ENCODE data around the gene SIGLEC7. TPM values are rescaled to one million over a fixed set of nuclear protein-coding genes. Genes with fewer than 3 reads are reported as not detected.

SIGLEC7 gene
- total RNA-seq, result 0.40 TPM
- polyA plus RNA-seq (ENCODE audit: insufficient read depth in 1 of 8, insufficient read length in 8 of 8, low replicate concordance in 1 of 8), result 1 to 10 TPM in 1 of 8 donors, under 1 TPM in 7; 0.41 to 1.1 (median 0.63) TPM
- long read RNA-seq, donor 1, result 0 reads
- long read RNA-seq, donor 2, result 0 reads
- long read RNA-seq, donor 3, partial matches to known transcripts, result 0 of 1 reads
- long read RNA-seq, donor 3, other reads (novel, unspliced or antisense), result 0 of 1 reads
- long read RNA-seq, donor 4, result 0 reads
- long read RNA-seq, donor 5, result 0 reads
- long read RNA-seq, donor 6, result 0 reads
- long read RNA-seq, donor 7, result 0 reads
- long read RNA-seq, donor 8, result 0 reads
- long read RNA-seq, donor 9, result 0 reads
- long read RNA-seq, donor 10, result 0 reads
- long read RNA-seq, donor 11, partial matches to known transcripts, result 0 of 1 reads
- long read RNA-seq, donor 11, other reads (novel, unspliced or antisense), result 0 of 1 reads

DNA sequence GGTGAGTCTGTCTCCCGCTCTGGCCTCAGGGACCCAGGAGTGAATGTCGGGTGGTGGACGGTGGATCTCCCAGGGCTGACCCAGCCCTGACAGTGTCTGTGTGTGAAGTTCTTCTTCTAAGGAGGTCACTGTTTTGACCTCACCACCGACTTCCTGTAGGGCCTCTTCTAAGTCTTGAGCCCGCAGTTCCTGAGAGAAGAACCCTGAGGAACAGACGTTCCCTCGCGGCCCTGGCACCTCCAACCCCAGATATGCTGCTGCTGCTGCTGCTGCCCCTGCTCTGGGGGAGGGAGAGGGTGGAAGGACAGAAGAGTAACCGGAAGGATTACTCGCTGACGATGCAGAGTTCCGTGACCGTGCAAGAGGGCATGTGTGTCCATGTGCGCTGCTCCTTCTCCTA, at the start of gene SIGLEC7:
SIGLEC7 (plus strand) TSS at position 183 of the 400 bp plus-strand sequence; CDS start at position 252, 69 bp downstream.
- H3K36me3 ChIP-seq (ENCODE audit: control insufficient read depth, insufficient read depth, low read length), result no peaks in the 10 kb centered on the region
- peaks cover 3% of the 10 kb centered on the region for H3K4me1 ChIP-seq (ENCODE audit: control insufficient read depth, insufficient read depth, low read length)
- WGBS (ENCODE audit: insufficient coverage), result 74% methylated on average over 8 of the region's 14 CpGs
- peak; percentile 67 for DNase-seq
- H3K27ac ChIP-seq (ENCODE audit: low read length), result peak within 1 kb of the TSS; percentile 7
- H3K27me3 ChIP-seq (ENCODE audit: control insufficient read depth, insufficient read depth, low read length), result no peaks in the 10 kb centered on the region
- no peaks in the 10 kb centered on the region for H3K9me3 ChIP-seq (replicated peaks; ENCODE audit: control insufficient read depth, low read depth, low read length)
- no peak within 1 kb of the TSS for H3K4me3 ChIP-seq (ENCODE audit: low read length)

DNA sequence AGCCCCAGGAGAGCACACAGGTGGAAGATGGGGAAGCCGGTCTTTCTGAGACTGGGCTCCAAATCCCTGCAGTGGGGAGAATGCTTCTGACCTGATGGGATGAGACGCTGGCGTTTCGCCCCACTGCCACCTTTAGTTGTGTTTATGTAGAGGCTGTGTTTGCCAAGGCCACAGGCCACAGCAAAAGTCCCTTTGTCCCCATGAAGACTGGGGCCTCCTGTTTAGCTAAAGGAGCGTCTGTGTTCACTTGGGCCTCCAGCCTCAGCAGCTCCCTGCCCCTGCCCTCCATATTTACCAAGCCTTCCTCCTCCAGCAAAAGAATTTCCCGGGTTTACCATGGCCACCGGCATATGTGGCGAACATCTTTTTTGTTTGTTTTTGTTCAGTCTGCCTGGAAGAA, 49.0 kb upstream of the SIGLEC7 start:
- Histone ChIP-seq H3K27me3 (ENCODE audit: control insufficient read depth, insufficient read depth, low read length) (no peaks in the 10 kb centered on the region), H3K9me3 (replicated peaks; ENCODE audit: control insufficient read depth, low read depth, low read length) (no peaks in the 10 kb centered on the region), H3K4me1 (ENCODE audit: control insufficient read depth, insufficient read depth, low read length) (no peaks in the 10 kb centered on the region), H3K27ac (ENCODE audit: low read length) (no peak overlapping the region), H3K4me3 (ENCODE audit: low read length) (no peak overlapping the region), H3K36me3 (ENCODE audit: control insufficient read depth, insufficient read depth, low read length) (no peaks in the 10 kb centered on the region)
- no peak for DNase-seq
- WGBS (ENCODE audit: insufficient coverage), result 72% methylated on average over 4 of the region's 8 CpGs

DNA sequence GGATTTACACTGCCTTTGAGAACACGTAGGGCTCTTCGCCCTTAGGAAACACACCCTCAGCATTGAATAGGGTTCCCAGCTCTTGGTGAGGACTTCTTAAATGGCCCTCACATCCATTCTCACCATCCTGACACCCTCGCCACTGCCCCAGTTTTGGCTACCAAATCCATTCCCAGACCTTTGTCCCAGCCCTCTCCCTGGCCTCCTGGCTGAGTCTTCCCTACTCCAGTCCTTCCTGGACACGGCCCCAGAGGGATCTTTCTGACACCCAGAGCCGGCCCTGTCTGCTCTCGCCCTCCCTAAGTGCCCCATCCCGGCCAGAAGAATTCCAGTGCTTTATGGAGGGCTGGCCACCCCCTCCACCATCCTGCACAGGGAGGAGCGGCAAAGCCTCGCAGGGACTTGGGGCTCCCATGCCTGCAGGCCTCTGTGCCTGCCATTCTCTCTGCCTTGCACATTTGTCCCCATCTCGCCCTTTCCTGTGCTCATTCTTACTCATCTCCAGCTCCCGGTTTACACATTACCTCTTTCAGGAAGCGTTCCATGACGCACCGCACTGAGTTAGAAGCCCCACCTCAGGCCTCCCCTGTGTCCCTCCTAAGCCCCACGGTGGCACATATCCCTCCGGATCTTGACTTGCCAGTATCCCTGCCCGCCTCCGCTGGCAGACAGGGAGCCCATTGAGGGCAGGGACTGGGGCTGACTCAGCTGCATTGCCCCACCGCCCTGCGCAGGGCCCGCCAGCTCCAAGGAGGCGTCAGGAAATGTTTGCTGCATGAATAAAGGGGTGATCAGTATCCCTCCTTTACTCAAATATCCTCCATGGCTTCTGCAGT, 48.4 kb upstream of the SIGLEC7 start:
- no peak overlapping the region for H3K27ac ChIP-seq (ENCODE audit: low read length)
- no peak for DNase-seq
- no peaks in the 10 kb centered on the region for H3K9me3 ChIP-seq (replicated peaks; ENCODE audit: control insufficient read depth, low read depth, low read length)
- H3K27me3 ChIP-seq (ENCODE audit: control insufficient read depth, insufficient read depth, low read length), result no peaks in the 10 kb centered on the region
- no peaks in the 10 kb centered on the region for H3K4me1 ChIP-seq (ENCODE audit: control insufficient read depth, insufficient read depth, low read length)
- no peak overlapping the region for H3K4me3 ChIP-seq (ENCODE audit: low read length)
- no peaks in the 10 kb centered on the region for H3K36me3 ChIP-seq (ENCODE audit: control insufficient read depth, insufficient read depth, low read length)
- WGBS (ENCODE audit: insufficient coverage), result 48% methylated on average over 18 of the region's 22 CpGs

GRCh38 chr19:51094696-51095279, 47.3 kb upstream of the SIGLEC7 start:
- peaks cover 4% of the 10 kb centered on the region for H3K36me3 ChIP-seq (ENCODE audit: control insufficient read depth, insufficient read depth, low read length)
- DNase-seq, result no peak
- 25% methylated on average over 5 of the region's 15 CpGs for WGBS (ENCODE audit: insufficient coverage)

DNA sequence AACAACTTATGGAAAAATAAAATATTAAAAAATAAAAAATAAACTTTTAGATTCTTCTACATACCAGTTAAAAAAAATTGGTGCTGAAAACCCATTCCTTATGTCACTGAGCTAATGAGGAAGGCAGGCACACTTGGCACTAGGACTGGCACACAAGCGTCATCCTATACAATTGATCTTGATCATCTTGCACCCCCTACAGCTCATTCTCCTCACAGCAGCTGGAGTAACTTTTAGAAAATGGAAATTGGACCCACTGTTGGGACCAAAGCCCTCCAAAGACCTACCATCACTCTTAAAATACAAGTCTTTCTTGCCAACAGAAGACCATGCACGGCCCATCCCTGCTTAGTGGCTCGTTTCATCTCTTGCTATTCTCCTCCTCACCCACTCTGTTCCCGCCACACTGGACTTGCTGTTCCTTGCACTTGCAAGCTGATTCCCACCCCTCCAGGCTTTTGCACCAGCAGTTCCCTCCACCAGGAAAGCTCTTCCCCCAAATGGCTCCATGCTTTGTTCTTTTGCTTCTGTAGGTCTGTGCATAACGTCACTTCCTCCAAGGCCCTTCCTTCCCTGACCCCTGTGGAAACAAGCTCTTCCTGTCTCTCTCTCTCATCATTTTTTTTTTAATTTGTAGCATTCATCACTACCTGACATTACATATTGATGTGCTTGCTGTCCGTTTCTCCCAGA, 45.5 kb upstream of the SIGLEC7 start:
- H3K4me3 ChIP-seq (ENCODE audit: low read length), result no peak overlapping the region

More at GRCh38 chr19:51094696-51095279, 47.3 kb upstream of the SIGLEC7 start:
- no peaks in the 10 kb centered on the region for H3K27me3 ChIP-seq (ENCODE audit: control insufficient read depth, insufficient read depth, low read length)
- no peaks in the 10 kb centered on the region for H3K4me1 ChIP-seq (ENCODE audit: control insufficient read depth, insufficient read depth, low read length)
- no peak overlapping the region for H3K4me3 ChIP-seq (ENCODE audit: low read length)
- H3K9me3 ChIP-seq (replicated peaks; ENCODE audit: control insufficient read depth, low read depth, low read length), result no peaks in the 10 kb centered on the region
- H3K27ac ChIP-seq (ENCODE audit: low read length), result no peak overlapping the region

GRCh38 chr19:51097166-51097738, 44.8 kb upstream of the SIGLEC7 start:
- Histone ChIP-seq H3K4me1 (ENCODE audit: control insufficient read depth, insufficient read depth, low read length) (no peaks in the 10 kb centered on the region), H3K36me3 (ENCODE audit: control insufficient read depth, insufficient read depth, low read length) (peaks cover 16% of the 10 kb centered on the region), H3K4me3 (ENCODE audit: low read length) (no peak overlapping the region), H3K27ac (ENCODE audit: low read length) (no peak overlapping the region), H3K9me3 (replicated peaks; ENCODE audit: control insufficient read depth, low read depth, low read length) (no peaks in the 10 kb centered on the region), H3K27me3 (ENCODE audit: control insufficient read depth, insufficient read depth, low read length) (no peaks in the 10 kb centered on the region)
- no peak for DNase-seq
- WGBS (ENCODE audit: insufficient coverage), result 0% methylated on average over 2 of the region's 8 CpGs

More for the DNA sequence above, 45.5 kb upstream of the SIGLEC7 start:
- Histone ChIP-seq H3K27ac (ENCODE audit: low read length) (no peak overlapping the region), H3K27me3 (ENCODE audit: control insufficient read depth, insufficient read depth, low read length) (no peaks in the 10 kb centered on the region), H3K36me3 (ENCODE audit: control insufficient read depth, insufficient read depth, low read length) (peaks cover 13% of the 10 kb centered on the region), H3K4me1 (ENCODE audit: control insufficient read depth, insufficient read depth, low read length) (no peaks in the 10 kb centered on the region), H3K9me3 (replicated peaks; ENCODE audit: control insufficient read depth, low read depth, low read length) (no peaks in the 10 kb centered on the region)
- 73% methylated on average over 4 of the region's 6 CpGs for WGBS (ENCODE audit: insufficient coverage)
- no peak for DNase-seq

DNA sequence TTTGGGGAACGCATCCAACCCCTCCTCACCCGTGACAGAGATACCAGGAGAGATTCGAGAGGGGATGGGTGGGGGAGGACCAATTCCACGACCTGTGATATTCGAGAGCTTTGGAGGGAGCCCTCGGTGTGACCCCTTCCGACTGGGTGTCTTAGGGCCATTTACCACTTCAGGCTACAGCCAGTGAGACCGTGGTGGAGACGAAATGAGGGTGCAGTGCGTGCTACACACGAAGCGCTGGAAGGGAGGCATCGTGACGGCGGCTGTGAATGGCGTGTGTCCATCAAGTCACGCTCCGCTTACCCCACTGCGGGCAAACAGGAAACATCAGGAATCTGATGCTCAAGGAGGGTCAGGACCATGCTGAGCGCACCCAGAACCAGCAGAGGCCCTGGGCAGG, 44.3 kb upstream of the SIGLEC7 start:
- H3K9me3 ChIP-seq (replicated peaks; ENCODE audit: control insufficient read depth, low read depth, low read length), result no peaks in the 10 kb centered on the region
- no peaks in the 10 kb centered on the region for H3K4me1 ChIP-seq (ENCODE audit: control insufficient read depth, insufficient read depth, low read length)
- H3K4me3 ChIP-seq (ENCODE audit: low read length), result no peak overlapping the region
- 88% methylated on average over 17 of the region's 20 CpGs for WGBS (ENCODE audit: insufficient coverage)
- H3K36me3 ChIP-seq (ENCODE audit: control insufficient read depth, insufficient read depth, low read length), result peaks cover 22% of the 10 kb centered on the region
- no peak for DNase-seq
- no peaks in the 10 kb centered on the region for H3K27me3 ChIP-seq (ENCODE audit: control insufficient read depth, insufficient read depth, low read length)
- no peak overlapping the region for H3K27ac ChIP-seq (ENCODE audit: low read length)

DNA sequence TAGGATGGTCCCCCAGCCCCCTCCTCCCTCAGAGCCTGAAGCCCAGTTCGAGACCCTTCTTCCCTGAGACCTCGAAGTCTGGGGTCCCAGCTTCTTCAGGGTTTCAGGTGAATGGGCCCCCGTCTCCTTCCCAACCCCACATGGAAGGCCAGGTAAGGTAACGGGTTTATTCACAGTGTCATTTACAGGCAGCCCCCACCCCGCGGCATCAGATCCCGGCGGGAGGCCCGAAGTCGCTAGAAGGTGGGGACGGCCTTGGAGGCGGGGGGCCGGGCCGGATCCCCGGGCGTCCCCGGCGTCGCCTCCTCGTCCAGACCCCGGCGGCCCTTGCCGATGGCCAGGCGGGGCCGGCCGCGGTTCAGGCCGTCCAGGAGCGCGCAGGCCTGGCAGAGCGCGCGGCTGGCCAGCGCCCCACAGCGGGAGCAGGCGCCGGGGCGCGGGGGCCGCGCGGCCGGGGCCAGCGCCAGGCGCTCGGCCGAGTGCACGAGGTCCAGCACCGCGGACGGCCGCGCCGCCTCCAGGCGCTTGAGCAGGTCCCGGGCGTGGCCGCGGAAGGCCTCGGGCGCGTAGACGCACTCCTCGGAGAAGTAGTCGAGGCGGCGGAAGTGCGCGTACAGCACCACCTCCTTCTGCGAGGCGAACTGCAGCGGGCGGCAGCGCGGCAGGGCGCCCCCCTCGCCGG, 43.6 kb upstream of the SIGLEC7 start:
- Histone ChIP-seq H3K9me3 (replicated peaks; ENCODE audit: control insufficient read depth, low read depth, low read length) (no peaks in the 10 kb centered on the region), H3K4me1 (ENCODE audit: control insufficient read depth, insufficient read depth, low read length) (no peaks in the 10 kb centered on the region), H3K36me3 (ENCODE audit: control insufficient read depth, insufficient read depth, low read length) (peaks cover 27% of the 10 kb centered on the region), H3K27ac (ENCODE audit: low read length) (no peak overlapping the region), H3K4me3 (ENCODE audit: low read length) (no peak overlapping the region), H3K27me3 (ENCODE audit: control insufficient read depth, insufficient read depth, low read length) (no peaks in the 10 kb centered on the region)
- WGBS (ENCODE audit: insufficient coverage), result 27% methylated on average over 78 of the region's 78 CpGs
- peak; percentile 74 for DNase-seq

- Histone ChIP-seq H3K9me3 (replicated peaks; ENCODE audit: control insufficient read depth, low read depth, low read length) (no peaks in the 10 kb centered on the region), H3K36me3 (ENCODE audit: control insufficient read depth, insufficient read depth, low read length) (peaks cover 31% of the 10 kb centered on the region), H3K4me3 (ENCODE audit: low read length) (no peak overlapping the region), H3K27me3 (ENCODE audit: control insufficient read depth, insufficient read depth, low read length) (no peaks in the 10 kb centered on the region), H3K27ac (ENCODE audit: low read length) (no peak overlapping the region), H3K4me1 (ENCODE audit: control insufficient read depth, insufficient read depth, low read length) (no peaks in the 10 kb centered on the region)
- 40% methylated on average over 20 of the region's 22 CpGs for WGBS (ENCODE audit: insufficient coverage)
- DNase-seq, result no peak
These were observed 43.1 kb upstream of the SIGLEC7 start for GRCh38 chr19:51099047-51099382.

All from muscle of leg (tissue), 16 donors.